ENCODE measurements around the gene CTIF.

DNA sequence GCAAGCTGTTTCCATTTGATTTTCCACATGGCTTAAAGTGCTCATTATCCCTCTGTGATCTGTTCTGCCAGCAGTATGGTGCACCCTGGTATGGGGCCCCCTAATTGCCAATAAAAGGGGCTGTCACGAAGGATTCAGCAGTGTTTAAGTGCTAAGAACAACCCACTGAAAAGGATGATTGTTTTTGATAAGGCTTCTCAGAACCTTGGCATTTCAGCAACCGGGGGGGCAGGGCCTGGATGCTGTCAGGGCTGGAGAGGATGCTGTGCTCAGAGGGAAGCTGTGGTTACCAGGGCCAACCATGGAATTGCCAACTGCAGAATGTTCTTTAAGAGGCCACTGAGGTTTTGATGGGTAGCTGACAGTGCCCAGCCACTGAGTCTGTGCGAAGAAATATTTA lies 117.8 kb downstream of the CTIF start:
- no peak for TF ChIP-seq POLR2A (IDR thresholded peaks at IDR 0.05)
- no peak for TF ChIP-seq EP300 (IDR thresholded peaks at IDR 0.05)
- TF ChIP-seq, protein P1, sequence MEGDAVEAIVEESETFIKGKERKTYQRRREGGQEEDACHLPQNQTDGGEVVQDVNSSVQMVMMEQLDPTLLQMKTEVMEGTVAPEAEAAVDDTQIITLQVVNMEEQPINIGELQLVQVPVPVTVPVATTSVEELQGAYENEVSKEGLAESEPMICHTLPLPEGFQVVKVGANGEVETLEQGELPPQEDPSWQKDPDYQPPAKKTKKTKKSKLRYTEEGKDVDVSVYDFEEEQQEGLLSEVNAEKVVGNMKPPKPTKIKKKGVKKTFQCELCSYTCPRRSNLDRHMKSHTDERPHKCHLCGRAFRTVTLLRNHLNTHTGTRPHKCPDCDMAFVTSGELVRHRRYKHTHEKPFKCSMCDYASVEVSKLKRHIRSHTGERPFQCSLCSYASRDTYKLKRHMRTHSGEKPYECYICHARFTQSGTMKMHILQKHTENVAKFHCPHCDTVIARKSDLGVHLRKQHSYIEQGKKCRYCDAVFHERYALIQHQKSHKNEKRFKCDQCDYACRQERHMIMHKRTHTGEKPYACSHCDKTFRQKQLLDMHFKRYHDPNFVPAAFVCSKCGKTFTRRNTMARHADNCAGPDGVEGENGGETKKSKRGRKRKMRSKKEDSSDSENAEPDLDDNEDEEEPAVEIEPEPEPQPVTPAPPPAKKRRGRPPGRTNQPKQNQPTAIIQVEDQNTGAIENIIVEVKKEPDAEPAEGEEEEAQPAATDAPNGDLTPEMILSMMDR (IDR thresholded peaks at IDR 0.05), result no peak
